ENCODE data around the gene LMBR1L. TPM values are rescaled to one million over a fixed set of nuclear protein-coding genes. Genes with fewer than 3 reads are reported as not detected.
A peak's percentile ranks its signal among the peaks of the same experiment; 100 is the strongest.

LMBR1L gene
- total RNA-seq (29.8 and 51.3 TPM in 2 replicates), polyA plus RNA-seq (52.9 and 56.1 TPM in 2 replicates)

DNA sequence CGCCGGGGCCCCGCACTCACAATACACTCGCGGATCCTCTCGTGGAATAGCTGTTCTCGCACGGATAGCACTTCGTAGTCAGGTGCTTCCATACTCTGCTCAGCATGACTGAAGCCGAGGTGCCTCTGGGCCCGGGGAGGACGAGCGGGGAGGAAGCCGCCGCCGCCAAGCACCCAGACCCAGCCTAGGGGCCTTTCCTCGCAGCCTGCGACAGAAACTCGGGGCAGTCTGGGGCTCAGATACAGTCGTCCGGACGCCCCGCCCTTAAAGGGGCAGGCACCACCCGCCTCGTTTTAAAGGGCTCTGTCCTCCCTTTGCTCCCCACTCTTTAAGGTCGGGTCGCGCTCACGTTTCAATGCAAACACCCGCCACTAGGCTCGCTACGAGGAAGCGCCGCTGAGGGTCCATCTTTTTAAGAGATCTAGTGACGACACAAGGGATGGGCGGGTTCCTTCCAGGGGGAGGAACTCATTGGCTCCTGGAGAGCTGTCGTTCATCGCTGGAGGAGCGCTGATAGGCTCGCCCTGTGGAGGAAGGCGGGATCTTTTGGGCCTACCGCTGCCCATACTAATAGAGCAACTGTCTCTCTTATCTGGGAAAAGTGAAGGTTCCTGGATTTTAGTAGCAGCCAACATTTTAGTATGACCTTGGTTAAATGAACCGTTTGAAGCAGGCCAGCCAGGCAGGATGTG, at the start of gene LMBR1L:
LMBR1L (minus strand) TSS at position 384 of the 692 bp plus-strand sequence; CDS start at position 92, 292 bp downstream.
- no peaks in the 10 kb centered on the region for H3K27me3 ChIP-seq
- TF ChIP-seq, protein P1, sequence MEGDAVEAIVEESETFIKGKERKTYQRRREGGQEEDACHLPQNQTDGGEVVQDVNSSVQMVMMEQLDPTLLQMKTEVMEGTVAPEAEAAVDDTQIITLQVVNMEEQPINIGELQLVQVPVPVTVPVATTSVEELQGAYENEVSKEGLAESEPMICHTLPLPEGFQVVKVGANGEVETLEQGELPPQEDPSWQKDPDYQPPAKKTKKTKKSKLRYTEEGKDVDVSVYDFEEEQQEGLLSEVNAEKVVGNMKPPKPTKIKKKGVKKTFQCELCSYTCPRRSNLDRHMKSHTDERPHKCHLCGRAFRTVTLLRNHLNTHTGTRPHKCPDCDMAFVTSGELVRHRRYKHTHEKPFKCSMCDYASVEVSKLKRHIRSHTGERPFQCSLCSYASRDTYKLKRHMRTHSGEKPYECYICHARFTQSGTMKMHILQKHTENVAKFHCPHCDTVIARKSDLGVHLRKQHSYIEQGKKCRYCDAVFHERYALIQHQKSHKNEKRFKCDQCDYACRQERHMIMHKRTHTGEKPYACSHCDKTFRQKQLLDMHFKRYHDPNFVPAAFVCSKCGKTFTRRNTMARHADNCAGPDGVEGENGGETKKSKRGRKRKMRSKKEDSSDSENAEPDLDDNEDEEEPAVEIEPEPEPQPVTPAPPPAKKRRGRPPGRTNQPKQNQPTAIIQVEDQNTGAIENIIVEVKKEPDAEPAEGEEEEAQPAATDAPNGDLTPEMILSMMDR (IDR thresholded peaks at IDR 0.05; ENCODE audit: low read depth, low read length), result peak; percentile 52
- H3K9me3 ChIP-seq (ENCODE audit: low read depth), result no peaks in the 10 kb centered on the region
- peak within 1 kb of the TSS; percentile 87 for H3K27ac ChIP-seq
- DNase-seq (ENCODE audit: low read depth in 1 of 2, low spot score in 1 of 2), result peak; percentile 98 to 99
- peaks cover 10% of the 10 kb centered on the region for H3K4me1 ChIP-seq (ENCODE audit: low read depth)
- no peaks in the 10 kb centered on the region for H3K36me3 ChIP-seq
- peak within 1 kb of the TSS; percentile 73 for H3K4me3 ChIP-seq

- Histone ChIP-seq H3K27me3 (no peaks in the 10 kb centered on the region), H3K4me3 (no peak overlapping the region), H3K36me3 (no peaks in the 10 kb centered on the region), H3K9me3 (ENCODE audit: low read depth) (no peaks in the 10 kb centered on the region), H3K4me1 (ENCODE audit: low read depth) (peaks cover 3% of the 10 kb centered on the region), H3K27ac (peak overlapping the region; percentile 66)
- no peak for DNase-seq (ENCODE audit: low read depth in 1 of 2, low spot score in 1 of 2)
- TF ChIP-seq, protein P1 (IDR thresholded peaks at IDR 0.05; ENCODE audit: low read depth, low read length), result no peak
Observed at GRCh38 chr12:49160399-49160798, 49.8 kb upstream of the LMBR1L start.

DNA sequence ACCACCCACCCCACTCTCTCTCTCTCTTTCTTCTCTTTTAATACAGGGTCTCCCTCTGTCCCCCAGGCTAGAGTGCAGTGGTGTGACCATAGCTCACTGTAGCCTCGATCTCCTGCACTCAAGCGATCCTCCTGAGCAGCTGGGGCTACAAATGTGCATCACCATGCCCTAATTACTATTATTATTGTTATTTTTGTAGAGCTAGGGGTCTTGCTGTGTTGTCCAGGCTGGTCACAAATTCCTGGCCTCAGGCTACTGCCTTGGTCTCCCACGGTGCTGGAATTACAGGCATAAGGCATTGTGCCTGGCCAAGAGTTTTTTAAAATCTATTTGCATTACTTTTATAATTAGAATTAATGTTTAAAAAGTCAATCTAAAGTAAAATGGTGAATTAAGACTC, 43.6 kb upstream of the LMBR1L start:
- Histone ChIP-seq H3K4me1 (ENCODE audit: low read depth) (no peaks in the 10 kb centered on the region), H3K27me3 (no peaks in the 10 kb centered on the region), H3K36me3 (no peaks in the 10 kb centered on the region), H3K27ac (no peak overlapping the region), H3K4me3 (no peak overlapping the region), H3K9me3 (ENCODE audit: low read depth) (no peaks in the 10 kb centered on the region)
- TF ChIP-seq, protein P1 (IDR thresholded peaks at IDR 0.05; ENCODE audit: low read depth, low read length), result no peak
- DNase-seq (ENCODE audit: low read depth in 1 of 2, low spot score in 1 of 2), result no peak

DNA sequence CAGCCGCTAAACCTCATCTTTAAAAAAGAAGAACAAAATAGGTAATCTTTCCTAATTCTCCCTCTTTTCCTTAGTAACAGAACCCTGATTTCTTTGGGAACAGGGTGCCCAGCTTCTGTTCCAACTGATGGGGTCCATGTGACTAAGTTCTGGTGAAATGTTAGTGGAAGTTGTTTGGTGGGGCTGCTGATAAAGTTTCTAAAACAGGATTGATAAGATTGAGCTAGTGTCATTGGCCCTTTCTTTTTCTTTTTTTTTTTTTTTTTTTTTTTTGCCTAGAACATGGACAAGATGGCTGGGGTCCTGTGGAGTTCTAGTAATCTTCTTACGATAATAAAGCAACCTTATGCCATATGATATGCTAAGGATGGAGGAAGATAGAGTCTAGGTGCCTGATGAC, 36.7 kb upstream of the LMBR1L start:
- H3K9me3 ChIP-seq (ENCODE audit: low read depth), result no peaks in the 10 kb centered on the region
- H3K4me1 ChIP-seq (ENCODE audit: low read depth), result no peaks in the 10 kb centered on the region
- H3K4me3 ChIP-seq, result no peak overlapping the region
- H3K27ac ChIP-seq, result no peak overlapping the region
- no peaks in the 10 kb centered on the region for H3K27me3 ChIP-seq
- no peak for DNase-seq (ENCODE audit: low read depth in 1 of 2, low spot score in 1 of 2)
- TF ChIP-seq, protein P1 (IDR thresholded peaks at IDR 0.05; ENCODE audit: low read depth, low read length), result no peak
- H3K36me3 ChIP-seq, result no peaks in the 10 kb centered on the region

GRCh38 chr12:49146406-49146805, 35.8 kb upstream of the LMBR1L start:
- H3K4me1 ChIP-seq (ENCODE audit: low read depth), result no peaks in the 10 kb centered on the region
- H3K4me3 ChIP-seq, result no peak overlapping the region
- no peak overlapping the region for H3K27ac ChIP-seq
- TF ChIP-seq, protein P1 (IDR thresholded peaks at IDR 0.05; ENCODE audit: low read depth, low read length), result no peak
- H3K9me3 ChIP-seq (ENCODE audit: low read depth), result no peaks in the 10 kb centered on the region
- H3K36me3 ChIP-seq, result no peaks in the 10 kb centered on the region
- H3K27me3 ChIP-seq, result no peaks in the 10 kb centered on the region
- DNase-seq (ENCODE audit: low read depth in 1 of 2, low spot score in 1 of 2), result no peak
